H1 (cell line): ENCODE data around the gene CPA4. TPM values are rescaled to one million over a fixed set of nuclear protein-coding genes. Genes with fewer than 3 reads are reported as not detected.

Experiments
- CTCF ChIA-PET: fragments of 300-600 bp; sonication (Branson Sonifier 250); formaldehyde crosslinking; loops from one replicate; lab custom pipeline; 2021; ENCODE audit not compliant: partially characterized antibody; lab: Charles Lee
- POLR2A ChIA-PET: fragments of 300-600 bp; sonication (Branson Sonifier 250); formaldehyde crosslinking; loops from one replicate; lab custom pipeline; 2021; ENCODE audit warnings: inconsistent platforms; ENCODE audit not compliant: partially characterized antibody; lab: Charles Lee
- DNase-seq, 2 experiments: peaks; one replicate each; pipeline versions ENCODE4 v3.0.0 to v3.0.0-alpha.2; 2010 to 2022; ENCODE audit warnings: low spot score in 2 of 2, low read depth in 1 of 2, mixed read lengths in 1 of 2
- FAIRE-seq: peaks from 2 replicates; lab custom pipeline; 2011; peaks lifted over from hg19 to GRCh38; lab: Jason Lieb, UNC
- H2AFZ ChIP-seq: 2 replicates; pipeline ENCODE4 v1.8.1; 2012; ENCODE audit warnings: low read length, inconsistent platforms
- H2AK5ac ChIP-seq: 2 replicates; pipeline ENCODE4 v1.6.1; 2013; ENCODE audit warnings: low read depth, low read length
- H2BK120ac ChIP-seq: replicated peaks from 2 replicates; pipeline ENCODE3; 2013; ENCODE audit warnings: low read depth, low read length, inconsistent platforms
- H2BK12ac ChIP-seq: 2 replicates; pipeline ENCODE4 v1.6.1; 2013; ENCODE audit warnings: low read depth, low read length
- H2BK15ac ChIP-seq: 2 replicates; pipeline ENCODE4 v1.6.1; 2013; ENCODE audit warnings: low read length
- H2BK20ac ChIP-seq: 2 replicates; pipeline ENCODE4 v1.6.1; 2013; ENCODE audit warnings: low read length
- H2BK5ac ChIP-seq: 2 replicates; pipeline ENCODE4 v1.6.1; 2013; ENCODE audit warnings: low read depth, low read length
- H3K14ac ChIP-seq: 2 replicates; pipeline ENCODE4 v1.6.1; 2013; ENCODE audit warnings: inconsistent platforms; ENCODE audit not compliant: insufficient read length
- H3K18ac ChIP-seq: 2 replicates; pipeline ENCODE4 v1.6.1; 2013; ENCODE audit warnings: low read length; ENCODE audit errors: extremely low read depth
- H3K23ac ChIP-seq: 2 replicates; pipeline ENCODE4 v1.6.1; 2013; ENCODE audit warnings: inconsistent platforms; ENCODE audit not compliant: insufficient read length
- H3K23me2 ChIP-seq: 2 replicates; pipeline ENCODE4 v1.6.1; 2013; ENCODE audit warnings: low read depth, low read length
- H3K27ac ChIP-seq: 2 replicates; pipeline ENCODE4 v1.6.1; 2011; ENCODE audit warnings: low read depth, low read length, inconsistent platforms
- H3K27me3 ChIP-seq, 4 experiments: replicated peaks in 1 of 4; 1 replicate in 1 of 4; 2 replicates in 3 of 4; pipeline versions ENCODE4 v1.6.1 to v1.8.1; 2011 to 2013; ENCODE audit warnings: low read length in 3 of 4, mild to moderate bottlenecking in 3 of 4, inconsistent platforms in 2 of 4, mixed read lengths in 2 of 4, moderate library complexity in 1 of 4; ENCODE audit not compliant: control insufficient read depth in 3 of 4, insufficient read depth in 3 of 4; ENCODE audit errors: extremely low read depth in 1 of 4
- H3K36me3 ChIP-seq, 4 experiments: 2 replicates each; pipeline versions ENCODE4 v1.6.1 to v1.8.1; 2011 to 2013; ENCODE audit warnings: mild to moderate bottlenecking in 4 of 4, low read length in 3 of 4, moderate library complexity in 2 of 4, control low read depth in 1 of 4, inconsistent platforms in 1 of 4; ENCODE audit not compliant: insufficient read depth in 4 of 4, control insufficient read depth in 2 of 4
- H3K4ac ChIP-seq: replicated peaks from 2 replicates; pipeline ENCODE3; 2013; ENCODE audit warnings: low read length, low read depth, mixed read lengths, inconsistent platforms; ENCODE audit not compliant: insufficient read length
- H3K4me1 ChIP-seq, 4 experiments: replicated peaks in 1 of 4; 1 replicate in 1 of 4; 2 replicates in 3 of 4; pipeline versions ENCODE4 v1.6.1 to v1.8.1; 2011 to 2013; ENCODE audit warnings: low read length in 3 of 4, inconsistent platforms in 2 of 4, mixed read lengths in 1 of 4; ENCODE audit not compliant: insufficient read depth in 4 of 4, control insufficient read depth in 3 of 4
- H3K4me2 ChIP-seq, 2 experiments: 2 replicates each; pipeline versions ENCODE4 v1.6.1 to v1.8.1; 2011 to 2013; ENCODE audit warnings: low read depth in 2 of 2, low read length in 2 of 2, control low read depth in 1 of 2, inconsistent platforms in 1 of 2, mild to moderate bottlenecking in 1 of 2; ENCODE audit not compliant: insufficient read depth in 1 of 2
- H3K4me3 ChIP-seq, 4 experiments: fragments of 200-600, 300-600 bp in 1 of 4; sonication (generic), shearing (Covaris generic), sonication (Bioruptor Twin) in 1 of 4; 2 replicates each; pipeline versions ENCODE4 v1.5.1 to v1.8.1; 2011 to 2016; ENCODE audit warnings: low read length in 4 of 4, low read depth in 3 of 4, control low read depth in 2 of 4, inconsistent platforms in 2 of 4, mild to moderate bottlenecking in 2 of 4, mixed read lengths in 1 of 4, moderate library complexity in 1 of 4; ENCODE audit not compliant: insufficient read depth in 2 of 4; ENCODE audit errors: extremely low read depth in 1 of 4
- H3K56ac ChIP-seq: replicated peaks from 2 replicates; pipeline ENCODE3; 2013; ENCODE audit warnings: low read depth, mild to moderate bottlenecking, mixed read lengths, low read length, inconsistent platforms; ENCODE audit not compliant: insufficient read length
- H3K79me1 ChIP-seq: 2 replicates; pipeline ENCODE4 v1.6.1; 2013; ENCODE audit warnings: low read depth, low read length, control low read depth
- H3K79me2 ChIP-seq, 2 experiments: 2 replicates each; pipeline versions ENCODE4 v1.6.1 to v1.8.1; 2012 to 2013; ENCODE audit warnings: low read length in 2 of 2, mild to moderate bottlenecking in 2 of 2, inconsistent platforms in 1 of 2; ENCODE audit not compliant: insufficient read depth in 2 of 2, control insufficient read depth in 1 of 2
- H3K9ac ChIP-seq, 4 experiments: replicated peaks in 1 of 4; 1 replicate in 1 of 4; 2 replicates in 3 of 4; pipeline versions ENCODE4 v1.6.1 to v1.8.1; 2011 to 2013; ENCODE audit warnings: low read depth in 3 of 4, low read length in 3 of 4, control low read depth in 2 of 4, mild to moderate bottlenecking in 2 of 4, moderate library complexity in 2 of 4, inconsistent platforms in 1 of 4; ENCODE audit errors: extremely low read depth in 1 of 4
- H3K9me3 ChIP-seq, 2 experiments: 2 replicates each; pipeline versions ENCODE4 v1.6.1 to v1.8.1; 2012 to 2013; ENCODE audit warnings: mild to moderate bottlenecking in 2 of 2, moderate library complexity in 2 of 2, control low read depth in 1 of 2, inconsistent platforms in 1 of 2, low read depth in 1 of 2, low read length in 1 of 2, mixed read lengths in 1 of 2; ENCODE audit not compliant: insufficient read depth in 2 of 2
- H4K20me1 ChIP-seq, 2 experiments: replicated peaks in 1 of 2; 2 replicates each; pipeline versions ENCODE3 to v1.8.1; 2011 to 2013; ENCODE audit warnings: inconsistent platforms in 2 of 2, low read length in 2 of 2, mild to moderate bottlenecking in 1 of 2; ENCODE audit not compliant: insufficient read depth in 2 of 2, control insufficient read depth in 1 of 2
- H4K5ac ChIP-seq: 2 replicates; pipeline ENCODE4 v1.6.1; 2013; ENCODE audit warnings: low read length, low read depth, mixed read lengths, inconsistent platforms; ENCODE audit not compliant: insufficient read length
- H4K8ac ChIP-seq: 2 replicates; pipeline ENCODE4 v1.8.0; 2013; ENCODE audit warnings: mild to moderate bottlenecking, moderate library complexity, low read length, inconsistent platforms; ENCODE audit not compliant: insufficient read depth; ENCODE audit errors: extremely low read depth
- H4K91ac ChIP-seq: replicated peaks from 2 replicates; pipeline ENCODE3; 2013; ENCODE audit warnings: low read length, mixed read lengths, inconsistent platforms; ENCODE audit not compliant: insufficient read length
- ASH2L ChIP-seq: fragments of 200-600, 300-600 bp; sonication (generic); IDR thresholded peaks from one replicate; pipeline ENCODE4 v1.7.1; 2017; ENCODE audit warnings: low read length
- CEBPB ChIP-seq: IDR thresholded peaks from 2 replicates; pipeline ENCODE4 v1.6.1; 2012; ENCODE audit warnings: low read depth, low read length
- NRF1 ChIP-seq: IDR thresholded peaks from 2 replicates; pipeline ENCODE4 v1.6.1; 2011; ENCODE audit warnings: mild to moderate bottlenecking, low read depth, low read length, improper control_type of control experiment
- POU5F1 ChIP-seq: IDR thresholded peaks from 2 replicates; pipeline ENCODE4 v1.6.1; 2011; ENCODE audit warnings: low read depth, mild to moderate bottlenecking, low read length, moderate library complexity
- RFX5 ChIP-seq: IDR thresholded peaks from 2 replicates; pipeline ENCODE4 v1.6.1; 2011; ENCODE audit warnings: low read depth, low read length, improper control_type of control experiment, borderline replicate concordance
- TBP ChIP-seq: IDR thresholded peaks from 2 replicates; pipeline ENCODE4 v1.6.1; 2011; ENCODE audit warnings: low read depth, low read length, improper control_type of control experiment
- USF2 ChIP-seq: IDR thresholded peaks from 2 replicates; pipeline ENCODE4 v1.6.1; 2011; ENCODE audit warnings: low read length, improper control_type of control experiment
- WGBS, 2 experiments: shearing (Covaris generic) in 1 of 2; methylation state at CpG; one replicate each; pipeline versions ENCODE4 v1.1.6 to v1.1.7; 2013 to 2015; ENCODE audit warnings: low lambda C conversion rate in 2 of 2, mixed read lengths in 2 of 2, inconsistent platforms in 1 of 2, low coverage in 1 of 2, missing lambda C conversion rate in 1 of 2; ENCODE audit not compliant: insufficient replicate concordance in 2 of 2, insufficient coverage in 1 of 2, insufficient read length in 1 of 2; ENCODE audit errors: extremely low coverage in 1 of 2, missing lambda C conversion rate in 1 of 2; 5-methylcytosine and 5-hydroxymethylcytosine counted together
- polyA plus RNA-seq, 7 experiments: library from polyadenylated mRNA; depleted of rRNA in 3 of 7; stranded (reverse) in 5 of 7; unstranded in 2 of 7; fragments of >200 nt in 5 of 7; fragments of 200-250 nt in 2 of 7; gene quantifications; 1 replicate in 5 of 7; 2 replicates in 1 of 7; 4 replicates in 1 of 7; pipeline versions ENCODE4 v1.2.1 to v1.2.3, GENCODE V29; 2011 to 2013; ENCODE audit warnings: missing spikeins in 2 of 7, mixed read lengths in 2 of 7
- total RNA-seq: library from RNA; stranded (reverse); fragmentation: NEBNext Ultra II Directional; extraction: Animal tissue kit (Norgen Biotek cat#: 25700); gene quantifications from 2 replicates; pipeline ENCODE4 v1.2.1, GENCODE V29; 2021

Gene CPA4
- total and polyA plus RNA-seq, 2 of the 8 experiments (the other 6 are each of a cell fraction or from before 2014, with no cell fraction given), result 0.03 TPM; not detected in 1

- 89% methylated on average over 7 of the region's 7 CpGs; no CpG with 5 or more reads in 1 of the 2 experiments for WGBS, 2 experiments
Observed at GRCh38 chr7:130299866-130300265, 6.9 kb downstream of the CPA4 start.

More at GRCh38 chr7:130299866-130300265, 6.9 kb downstream of the CPA4 start:
- no peak overlapping the region for H3K27ac ChIP-seq
- no peak overlapping the region for H3K9ac ChIP-seq
- H3K23me2 ChIP-seq, result no peaks in the 10 kb centered on the region
- no peak overlapping the region for H3K23ac ChIP-seq
- H3K18ac ChIP-seq, result no peak overlapping the region
- H3K4me3 ChIP-seq, result no peak overlapping the region
- H3K4me1 ChIP-seq, result no peaks in the 10 kb centered on the region
- H2AK5ac ChIP-seq, result no peak overlapping the region
- H3K79me2 ChIP-seq, result no peaks in the 10 kb centered on the region
- no peak overlapping the region for H2BK20ac ChIP-seq
- H2BK5ac ChIP-seq, result no peak overlapping the region
- no peaks in the 10 kb centered on the region for H3K79me1 ChIP-seq
- H4K8ac ChIP-seq, result no peak overlapping the region
- no peak overlapping the region for H3K56ac ChIP-seq
- H3K36me3 ChIP-seq, result no peaks in the 10 kb centered on the region
- H4K5ac ChIP-seq, result no peak overlapping the region
- no peak overlapping the region for H2BK12ac ChIP-seq
- no peak overlapping the region for H3K4ac ChIP-seq
- H4K91ac ChIP-seq, result no peak overlapping the region
- H2BK120ac ChIP-seq, result no peak overlapping the region
- no peak for TF ChIP-seq POU5F1
- no peak for TF ChIP-seq RFX5
- TF ChIP-seq USF2, result no peak
- TF ChIP-seq NRF1, result no peak
- no peak for TF ChIP-seq TBP
- TF ChIP-seq ASH2L, result no peak
- no peak for TF ChIP-seq CEBPB
- ChIA-PET CTCF (no interaction called here), POLR2A (no interaction called here)
- H3K14ac ChIP-seq, result no peak overlapping the region
- H2BK15ac ChIP-seq, result no peak overlapping the region
- DNase-seq, result no peak
- H4K20me1 ChIP-seq, result no peaks in the 10 kb centered on the region
- no peaks in the 10 kb centered on the region for H3K9me3 ChIP-seq
- no peak overlapping the region for H2AFZ ChIP-seq
- H3K4me2 ChIP-seq, result no peak overlapping the region
- no peak for FAIRE-seq
- H3K27me3 ChIP-seq, result no peaks in the 10 kb centered on the region
